ENCODE measurements around the gene FAM168A.

Gene FAM168A

DNA sequence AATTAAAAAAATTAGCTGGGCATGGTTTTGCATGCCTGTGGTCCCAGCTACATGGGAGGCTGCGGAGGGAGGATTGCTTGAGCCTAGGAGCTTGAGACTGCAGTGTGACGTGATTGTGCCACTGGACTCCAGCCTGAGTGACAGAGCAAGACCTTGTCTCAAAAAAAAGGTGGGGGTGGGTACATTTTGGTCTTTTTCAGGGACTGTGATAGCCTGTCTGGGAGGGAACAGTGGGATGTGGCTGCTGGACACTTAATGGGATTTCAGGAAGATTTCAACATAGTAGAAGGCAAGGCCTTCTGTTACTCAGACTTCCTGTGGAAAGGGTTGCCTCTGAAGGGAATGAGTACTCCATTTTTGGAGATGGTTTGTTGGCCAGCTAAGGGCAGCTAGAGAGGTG, 181.1 kb downstream of the FAM168A start:
- DNase-seq = no peak

DNA sequence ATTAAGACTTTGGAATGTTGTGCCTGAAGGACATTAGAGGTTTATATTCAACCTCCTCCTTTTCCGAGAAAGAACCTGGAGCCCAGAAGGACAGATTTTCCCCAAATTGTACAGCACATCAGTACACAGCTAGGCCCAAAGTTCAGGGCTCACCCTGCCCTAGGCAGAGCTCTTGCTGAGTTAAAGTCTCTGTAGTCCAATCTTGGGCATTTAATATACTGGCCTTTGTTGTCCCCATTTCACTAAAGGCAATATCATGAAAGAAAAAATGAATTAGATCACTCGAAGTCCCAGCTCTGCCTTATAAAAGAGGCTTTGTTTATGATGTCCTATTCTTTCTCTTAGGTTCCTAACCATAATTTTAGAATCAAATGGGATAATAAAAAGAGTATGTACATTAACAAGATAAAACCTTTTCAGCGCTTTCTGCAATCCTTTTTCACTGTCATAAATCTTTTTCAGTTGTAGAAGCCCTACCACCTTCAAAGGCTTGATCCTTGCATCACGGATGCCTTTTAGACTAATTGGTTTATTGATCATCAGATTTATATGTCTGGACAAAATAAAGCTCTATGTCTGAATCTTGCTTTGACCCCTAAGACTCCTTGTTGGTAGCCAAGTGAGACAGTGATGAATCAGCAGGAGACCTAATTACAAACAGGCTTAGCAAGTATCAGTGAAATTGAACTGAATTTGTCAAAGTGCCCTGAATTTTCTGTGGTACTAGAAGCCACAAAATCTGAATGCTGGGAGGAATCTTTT, 181.9 kb downstream of the FAM168A start:
- DNase-seq = no peak

DNA sequence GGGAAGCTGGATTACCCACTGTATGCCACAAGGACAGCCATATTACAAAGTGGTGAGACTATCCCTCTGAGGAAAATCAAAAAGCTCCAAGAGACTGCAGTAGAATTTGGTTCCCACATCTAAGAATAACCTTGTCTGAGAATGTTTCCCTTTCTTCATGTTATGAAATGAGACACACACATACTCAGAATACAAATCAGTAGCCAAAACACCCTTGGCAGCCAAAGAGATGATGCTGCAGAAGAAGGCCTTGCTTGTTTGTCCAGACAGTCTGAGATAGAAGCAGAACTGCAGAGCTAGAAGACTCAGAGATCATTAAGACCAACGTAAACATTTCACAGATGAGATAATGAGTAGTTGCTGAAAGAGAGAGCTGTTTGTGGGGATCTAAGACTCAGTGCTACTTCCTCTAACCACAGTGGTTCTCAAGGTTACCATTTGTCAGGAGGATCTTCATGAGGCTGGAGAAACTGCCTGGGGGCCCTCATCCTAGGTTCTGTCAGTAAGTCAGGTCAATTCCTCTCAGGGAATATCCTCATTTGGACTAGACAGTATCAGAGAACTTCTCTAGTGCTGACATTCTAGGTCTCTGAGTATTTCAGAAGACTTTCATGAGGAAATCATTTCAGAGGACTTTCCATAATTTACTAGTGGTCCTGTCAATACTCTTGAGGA, 182.8 kb downstream of the FAM168A start:
- DNase-seq = no peak

DNA sequence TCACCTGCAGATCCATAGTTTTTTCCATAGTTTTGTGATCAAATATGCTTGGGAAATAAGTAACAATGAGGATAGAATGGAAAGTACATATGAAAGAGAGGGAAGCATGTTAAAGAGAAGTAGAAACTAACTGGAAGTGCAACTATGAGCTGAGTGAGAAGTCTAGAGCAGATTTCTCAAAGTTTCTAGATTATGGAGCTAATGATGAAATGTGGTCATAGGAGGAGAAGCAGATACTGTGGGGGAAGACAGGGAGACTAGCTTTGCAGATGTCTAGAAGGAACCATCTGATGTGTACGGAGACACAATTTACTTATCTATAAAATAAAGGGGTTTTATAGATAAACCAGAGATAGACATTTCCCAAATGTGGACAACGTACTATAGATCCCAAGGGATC, 184.7 kb downstream of the FAM168A start:
- no peak for DNase-seq

DNA sequence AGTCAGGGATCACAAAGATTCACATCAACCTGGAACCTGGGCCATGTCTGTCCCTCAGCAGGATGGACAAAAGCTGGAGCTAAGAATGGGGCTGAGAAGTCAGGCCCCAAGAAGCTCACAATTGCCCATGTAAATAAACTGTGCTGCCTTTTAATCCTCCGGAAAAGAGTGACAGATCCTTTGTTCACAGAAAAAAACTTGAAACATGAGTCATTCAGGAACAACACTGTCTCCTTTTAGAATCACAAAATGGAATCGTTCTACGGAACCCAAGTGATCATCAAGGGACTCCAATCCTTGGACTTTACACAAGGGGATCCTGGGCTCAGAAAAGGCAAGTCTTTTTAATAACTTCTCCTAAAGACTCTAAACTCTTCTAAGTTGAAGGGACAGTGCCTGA, 185.6 kb downstream of the FAM168A start:
- DNase-seq = no peak

DNA sequence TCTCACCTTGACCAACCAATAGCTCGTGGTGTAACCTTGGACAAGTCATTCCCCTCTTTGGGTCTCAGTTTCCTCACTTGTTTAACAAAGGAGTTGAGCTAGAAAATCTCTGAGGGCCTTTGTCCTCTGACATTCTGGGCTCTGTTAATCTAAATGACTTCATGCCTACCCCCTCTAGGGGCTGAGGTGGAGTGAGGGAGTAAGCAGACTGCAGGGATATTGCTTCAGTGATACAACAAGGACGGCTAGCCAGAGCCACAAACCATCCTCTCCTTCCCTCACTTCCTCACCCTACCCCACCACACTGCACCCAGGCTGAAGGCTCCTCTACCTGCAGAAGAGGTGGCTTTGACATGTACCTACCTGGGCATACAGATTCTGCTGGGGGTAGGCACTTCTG, 186.9 kb downstream of the FAM168A start:
- no peak for DNase-seq

DNA sequence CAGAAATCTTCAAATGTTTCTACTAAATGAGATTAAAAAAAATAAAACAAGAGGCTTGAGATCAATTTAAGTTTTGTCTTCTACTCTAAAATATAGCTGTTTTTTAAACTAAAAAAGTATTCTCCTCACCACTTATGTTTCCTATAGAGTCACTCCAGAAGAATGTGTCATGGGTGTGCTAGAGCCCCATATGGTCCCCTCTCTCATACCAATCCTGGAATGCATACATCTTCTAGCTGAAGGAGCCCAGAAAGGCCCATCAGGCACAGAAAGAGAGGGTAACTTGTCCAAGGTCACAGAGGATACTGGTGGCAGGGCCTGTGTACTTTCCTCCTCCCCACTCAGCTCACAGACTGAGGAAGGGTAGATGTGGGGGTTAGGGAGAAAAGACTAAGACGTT, 187.3 kb downstream of the FAM168A start:
- no peak for DNase-seq

DNA sequence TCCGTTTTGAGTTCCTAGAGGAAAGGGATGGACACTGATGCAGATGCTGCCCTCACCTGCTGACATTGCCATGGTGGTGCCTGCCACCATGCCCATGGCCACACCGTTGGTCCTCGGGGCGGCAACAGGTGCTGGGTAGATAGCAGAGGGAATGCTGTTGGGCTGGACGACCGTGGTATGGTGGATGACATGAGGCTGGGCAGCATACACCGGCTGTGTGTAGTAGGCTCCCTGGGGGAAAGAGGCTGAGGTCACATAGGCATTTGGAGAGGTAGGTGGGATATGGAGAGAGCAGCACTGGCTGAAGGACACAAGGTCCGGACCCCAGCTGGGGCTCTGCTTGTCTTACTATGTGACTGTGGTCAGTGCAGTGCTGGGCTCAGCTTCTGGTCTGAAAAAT, 188.5 kb downstream of the FAM168A start:
- no peak for DNase-seq

DNA sequence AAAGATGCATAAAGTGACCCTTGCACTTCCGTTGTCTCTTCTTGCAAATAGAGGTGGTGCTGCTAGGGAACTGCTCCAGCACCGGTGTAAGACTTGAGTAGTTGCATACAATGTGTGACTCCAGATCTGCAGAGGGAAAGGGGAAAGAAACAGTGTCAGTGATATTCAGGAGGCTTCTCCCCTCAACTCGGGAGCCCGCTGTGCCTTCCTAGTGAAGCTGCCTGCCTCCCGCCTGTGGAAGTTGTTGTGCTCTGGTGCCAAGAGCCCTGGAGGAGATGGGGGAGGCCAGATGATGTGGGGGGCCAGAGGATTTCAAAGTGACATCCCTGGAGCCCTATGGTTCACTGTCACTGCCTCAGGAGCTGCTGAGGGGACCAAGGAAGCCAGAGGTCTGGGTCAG, 191.3 kb downstream of the FAM168A start:
- DNase-seq = no peak

DNA sequence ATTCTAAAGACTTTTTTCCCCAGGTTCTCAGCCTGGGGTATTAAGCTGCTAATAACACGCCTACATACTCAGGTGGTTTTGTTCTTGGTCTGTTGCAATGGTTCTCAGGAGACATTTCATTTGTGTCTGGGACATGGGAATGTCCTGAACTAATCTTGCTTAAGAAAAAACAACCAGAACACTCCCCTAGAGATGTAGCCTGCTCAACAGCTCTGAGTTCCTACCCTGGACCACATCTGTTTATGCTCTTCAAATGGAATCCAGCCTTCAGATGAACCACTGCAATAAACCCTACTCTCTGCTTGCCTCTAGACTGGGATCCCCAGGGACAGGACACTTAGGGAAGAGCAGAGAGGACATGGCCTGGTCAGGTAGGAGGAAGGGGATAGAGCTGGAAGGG, 191.8 kb downstream of the FAM168A start:
- DNase-seq = no peak

DNA sequence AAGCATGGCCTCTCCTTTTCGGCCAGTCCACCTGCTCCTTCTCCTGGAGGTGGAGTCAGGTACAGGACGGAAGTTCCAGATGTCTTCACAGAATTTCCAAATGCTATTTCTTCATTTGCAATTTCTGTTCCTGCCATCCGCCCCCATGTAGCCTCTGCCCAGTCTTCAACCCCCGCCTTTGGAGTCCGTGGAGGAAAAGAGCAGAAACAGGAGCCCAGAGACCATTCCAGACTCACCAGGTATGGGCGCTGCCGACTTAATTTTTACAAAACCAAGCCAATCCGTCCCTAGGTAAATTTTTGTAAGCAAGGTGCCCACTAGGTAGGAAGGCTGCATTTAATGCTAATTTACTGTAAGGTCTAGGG, 192.8 kb downstream of the FAM168A start:
- DNase-seq = no peak

DNA sequence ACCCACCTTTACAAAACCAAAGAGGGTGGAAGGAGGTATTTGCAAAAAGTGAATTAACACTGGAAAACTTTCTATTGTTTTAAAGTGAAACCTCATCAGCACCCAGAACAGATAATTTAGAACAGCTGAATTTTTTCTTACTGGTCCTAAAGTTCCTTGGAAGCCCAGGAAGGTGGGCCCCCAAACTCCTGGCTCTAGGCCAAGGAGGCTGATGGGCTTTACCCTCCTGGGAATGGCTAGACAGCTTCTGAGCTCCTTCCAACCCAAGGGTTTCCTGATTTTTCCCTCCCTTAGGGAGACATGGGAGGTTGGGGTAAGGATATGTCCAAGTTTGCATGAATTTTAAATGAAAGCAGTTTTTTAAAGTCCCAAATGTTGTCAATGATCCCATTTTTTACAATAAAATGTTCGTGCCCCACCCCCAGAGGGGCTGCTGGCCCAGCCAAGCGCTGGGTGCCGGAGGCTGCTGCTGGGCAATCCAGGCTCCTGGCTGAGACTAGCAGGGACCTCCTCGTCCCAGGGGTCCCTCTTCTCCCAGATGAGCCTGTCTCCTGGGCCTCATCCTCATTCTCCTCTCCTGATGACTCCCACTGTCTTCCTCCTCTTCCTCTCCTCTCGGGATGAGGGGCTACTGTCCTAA, 193.3 kb downstream of the FAM168A start:
- no peak for DNase-seq

DNA sequence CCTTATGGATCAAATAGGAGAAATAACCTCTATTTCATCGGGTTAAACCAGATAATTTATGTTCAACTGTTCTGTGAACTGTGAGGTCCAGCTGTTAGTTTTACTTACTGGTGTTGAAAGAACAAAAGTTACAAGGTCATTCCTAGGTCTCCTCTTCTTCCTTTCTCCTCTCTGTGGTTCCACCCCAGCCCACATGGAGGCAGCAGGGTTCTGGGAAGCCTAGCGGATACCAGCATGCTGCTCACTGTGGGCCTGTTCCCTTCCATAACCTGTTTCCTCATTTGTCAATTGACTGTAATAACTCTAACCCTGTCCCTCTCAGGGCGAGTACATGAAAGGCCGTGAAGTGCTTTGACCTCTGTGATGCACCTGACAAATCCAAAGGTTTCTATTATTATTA, 193.9 kb downstream of the FAM168A start:
- DNase-seq = no peak

DNA sequence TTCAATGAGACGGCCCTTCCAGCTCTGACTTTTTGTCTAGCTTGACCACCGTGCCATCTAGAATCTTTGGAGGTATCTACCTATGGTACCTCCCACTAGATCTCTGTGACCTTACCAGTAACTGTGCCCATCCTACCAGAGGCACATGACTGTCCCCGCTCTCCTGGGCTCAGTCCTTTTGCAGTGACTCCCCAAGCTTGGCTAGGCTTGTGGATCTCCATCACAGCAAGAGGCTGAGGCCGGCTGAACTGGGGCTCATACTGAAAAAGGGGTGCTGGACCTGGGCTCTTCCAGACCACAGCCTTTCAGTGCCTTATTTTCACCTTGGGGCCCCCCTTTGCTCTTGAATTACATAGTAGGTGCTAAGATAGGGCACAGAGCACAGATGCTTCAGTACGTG, 194.4 kb downstream of the FAM168A start:
- DNase-seq = no peak

DNA sequence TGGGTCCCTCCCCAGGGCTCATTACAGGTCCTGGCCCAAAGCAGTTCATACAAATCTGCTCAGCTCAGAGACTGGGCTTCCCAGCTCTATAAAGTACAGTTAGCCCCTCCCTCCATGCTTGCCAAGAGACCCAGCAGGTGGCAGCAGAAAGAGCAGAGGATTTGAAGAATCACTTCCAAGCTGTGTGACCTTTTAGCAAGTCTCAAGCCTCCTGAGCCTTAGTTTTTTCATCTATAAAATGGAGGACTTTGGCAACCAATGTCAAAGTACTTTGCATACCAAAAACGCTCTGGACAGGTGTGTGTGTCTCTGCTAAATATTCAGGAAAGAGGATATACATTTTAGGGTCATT, 195.1 kb downstream of the FAM168A start:
- no peak for DNase-seq

DNA sequence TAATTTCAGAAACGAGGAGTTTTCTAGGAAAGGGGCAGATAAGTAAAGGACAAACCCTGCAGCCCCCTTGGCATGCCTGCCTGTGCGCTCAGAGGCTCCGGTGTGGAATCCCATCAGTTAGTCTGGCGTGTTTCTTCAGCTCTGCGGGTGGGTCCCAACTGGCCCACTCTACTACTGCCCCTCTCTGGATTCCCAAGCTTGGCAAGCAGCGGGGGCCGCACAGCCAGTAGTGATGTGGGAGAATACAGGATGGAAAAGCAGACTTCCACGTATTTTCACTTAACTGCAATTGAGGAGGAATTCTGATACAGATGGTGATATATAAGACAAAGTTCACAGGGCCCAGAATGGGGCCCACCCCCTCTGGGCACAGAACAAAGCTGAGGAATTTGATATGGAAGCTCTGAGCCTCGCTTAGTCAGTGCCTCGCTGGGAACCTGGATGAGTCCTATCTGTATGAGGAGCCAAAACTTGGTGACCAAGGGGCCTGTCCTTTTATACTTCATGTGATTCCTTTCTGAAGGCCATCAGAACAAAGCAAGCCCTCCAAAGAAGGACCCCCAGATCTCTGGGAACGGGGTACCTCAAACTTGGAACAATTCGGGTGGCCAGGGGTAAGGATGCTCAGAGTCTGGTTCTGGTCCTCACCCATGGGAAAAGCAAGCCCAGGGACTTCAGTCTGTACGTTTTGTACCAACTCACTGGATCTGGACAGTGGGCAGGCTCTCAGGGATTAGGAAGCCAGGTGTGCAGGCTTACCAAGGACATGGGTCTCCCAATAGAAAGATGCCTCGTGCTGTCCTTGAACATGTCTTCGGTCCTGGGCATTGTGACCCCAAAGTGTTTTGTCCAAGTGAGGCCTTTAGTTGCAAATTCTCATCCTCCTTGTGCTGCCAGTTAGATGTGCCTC, 195.7 kb downstream of the FAM168A start:
- DNase-seq = no peak

DNA sequence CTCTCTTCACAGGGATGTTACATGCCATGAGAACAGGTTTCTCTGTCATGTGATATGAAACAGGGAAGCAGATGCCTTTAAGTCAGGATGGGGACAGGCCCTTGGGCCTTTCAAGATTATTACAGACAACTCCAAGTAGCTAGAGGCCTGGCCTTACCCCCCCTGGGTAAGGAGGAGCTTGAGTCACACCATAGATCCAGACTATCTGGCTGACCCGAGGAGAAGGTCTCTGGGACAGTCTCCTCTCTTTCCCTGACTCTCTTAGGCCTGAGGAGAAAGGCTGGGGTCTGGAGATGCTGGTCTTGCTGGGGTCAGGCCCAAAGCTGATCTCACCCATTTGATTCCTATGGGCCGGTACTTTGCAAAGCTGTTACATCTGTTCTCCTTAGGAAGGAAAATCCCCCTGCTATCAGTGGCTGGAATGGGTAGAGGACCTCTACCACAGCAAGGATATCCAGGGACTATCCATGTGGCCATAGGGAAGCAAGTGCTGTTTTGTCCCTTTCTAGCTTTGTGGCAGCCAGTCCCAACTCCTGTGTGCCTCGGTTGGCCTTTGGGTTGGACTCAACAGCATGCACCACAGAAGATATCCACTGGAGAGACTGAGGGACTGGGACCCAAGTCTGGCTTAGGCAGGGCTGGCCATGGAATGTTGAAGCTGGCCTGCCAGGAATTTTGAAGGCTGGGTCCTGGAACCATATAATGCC, 196.5 kb downstream of the FAM168A start:
- no peak for DNase-seq

DNA sequence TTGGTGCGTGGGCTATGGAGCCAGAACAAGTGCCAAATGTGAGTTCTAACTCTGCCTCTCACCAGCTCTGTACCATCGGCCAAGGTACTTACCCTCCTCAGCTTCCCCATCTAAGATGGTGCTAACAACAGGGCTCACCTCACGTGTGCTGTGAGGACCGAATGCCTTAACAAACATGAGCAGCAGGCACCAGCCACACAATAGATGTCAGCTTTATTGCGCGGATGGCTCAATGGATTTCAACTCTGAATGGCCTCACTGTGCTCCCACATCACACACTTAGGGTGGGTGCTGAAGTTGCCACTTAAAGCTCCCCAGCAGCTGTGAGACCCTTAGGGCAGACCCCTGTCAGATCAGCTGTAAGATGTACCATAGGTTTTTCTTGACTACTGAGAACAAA, 197.6 kb downstream of the FAM168A start:
- no peak for DNase-seq

DNA sequence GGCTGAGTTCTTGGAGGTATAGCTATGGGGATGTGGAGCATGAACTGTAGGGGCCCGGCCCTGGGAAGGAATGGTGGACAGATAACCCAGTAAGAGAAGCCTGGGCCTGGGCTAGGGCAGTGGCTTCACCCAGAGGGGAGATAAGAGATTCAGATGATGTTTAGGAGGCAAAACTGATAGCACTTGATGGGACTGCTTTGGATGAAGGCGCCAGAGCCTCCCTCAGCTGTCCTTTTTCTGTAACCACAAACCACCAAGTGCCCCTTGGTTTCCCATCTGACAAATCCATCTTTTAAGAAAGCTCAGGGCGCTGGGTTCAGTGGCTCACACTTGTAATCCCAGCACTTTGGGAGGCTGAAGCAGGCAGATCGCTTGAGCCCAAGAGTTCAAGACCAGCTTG, 198.3 kb downstream of the FAM168A start:
- DNase-seq = no peak

DNA sequence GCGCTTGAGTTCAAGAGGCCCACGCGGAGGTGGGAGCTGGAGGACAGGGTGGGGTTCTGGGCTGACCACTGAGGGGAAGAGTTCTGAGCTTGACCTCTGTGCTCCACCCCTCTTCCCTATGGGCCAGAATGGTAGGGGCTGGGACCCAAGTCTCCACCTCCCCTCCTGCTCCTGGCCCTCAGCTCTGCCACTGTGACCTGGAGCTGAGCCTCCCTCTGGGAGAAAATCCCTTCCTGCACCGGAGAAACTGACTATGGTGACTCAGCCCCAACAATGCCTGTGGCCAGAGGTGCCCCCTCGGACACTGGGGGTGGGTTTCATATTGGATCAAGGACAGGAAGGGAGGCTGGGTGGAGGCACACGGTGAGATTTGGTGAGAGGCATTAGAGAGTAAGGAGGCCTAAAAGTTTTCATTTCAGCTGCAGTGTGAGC, 198.7 kb downstream of the FAM168A start:
- DNase-seq = no peak

DNA sequence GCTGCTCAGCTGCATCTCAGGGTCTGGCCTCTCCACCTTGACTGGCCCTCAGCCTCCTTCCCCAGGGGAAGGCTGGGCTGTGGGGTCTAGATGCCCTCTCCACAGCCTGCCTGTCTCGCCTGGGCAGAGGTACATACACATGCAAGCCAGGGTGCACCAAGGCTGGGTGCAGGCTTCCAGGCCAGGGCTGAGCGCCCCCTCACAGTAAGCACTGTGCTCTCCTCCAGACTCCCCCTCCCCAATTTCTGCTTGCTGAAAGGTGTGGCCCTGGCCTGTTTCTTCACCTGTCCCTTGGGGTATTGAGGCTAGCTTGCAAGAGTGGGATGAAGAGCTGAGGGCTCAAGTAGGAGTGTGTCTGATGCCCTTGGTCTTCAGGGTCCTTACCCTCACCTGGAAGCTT, 199.2 kb downstream of the FAM168A start:
- DNase-seq = no peak

DNA sequence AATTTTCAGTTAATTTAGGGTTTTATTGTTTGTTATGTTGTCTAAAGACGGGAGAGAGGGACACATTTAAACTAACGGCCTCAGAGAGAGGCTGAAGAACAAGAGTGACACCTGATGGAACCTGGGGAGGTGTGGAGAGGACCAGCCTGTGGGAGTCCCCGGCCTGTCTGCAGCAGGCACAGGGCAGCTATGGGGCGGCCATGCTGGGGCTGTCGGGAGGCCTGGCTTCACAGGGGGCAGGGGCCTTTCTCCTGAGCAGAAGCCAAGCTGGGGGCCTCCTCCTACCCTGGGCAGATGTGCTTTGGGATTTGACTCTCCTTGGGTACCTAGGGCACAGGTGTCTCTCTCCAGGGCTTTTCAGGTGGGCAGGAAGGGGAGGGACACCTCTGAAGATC, 199.8 kb downstream of the FAM168A start:
- DNase-seq = no peak
